ENCODE data around the gene OBI1. TPM values are rescaled to one million over a fixed set of nuclear protein-coding genes. Genes with fewer than 3 reads are reported as not detected.

OBI1 gene
- total and polyA plus RNA-seq, 10 of the 15 experiments (the other 5 are each of a cell fraction or from before 2014, with no cell fraction given) = 15.5 to 34.2 (median 22.0) TPM

GRCh38 chr13:78602561-78603239 lies 56.3 kb downstream of the OBI1 start:
- H3K4me1 ChIP-seq (ENCODE audit: control insufficient read depth, insufficient read depth, low read length) = peaks cover 8% of the 10 kb centered on the region
- DNase-seq (ENCODE audit: low read depth, low spot score) (no peak), ATAC-seq (peak; percentile 10), FAIRE-seq (no peak)
- H3K4me2 ChIP-seq (ENCODE audit: control insufficient read depth, insufficient read depth) = peak overlapping the region; percentile 84
- ChIA-PET SMC1A (ENCODE audit: uncharacterized antibody, unreplicated experiment) (no interaction called here), RAD21 (ENCODE audit: unreplicated experiment) (interaction anchor here (0.6 kb wide), 1 partner anchor 361 kb away, joined by 3 read pairs; no protein-coding TSS in a partner anchor), CTCF (no interaction called here), POLR2A (no interaction called here)
- WGBS (ENCODE audit: insufficient coverage, insufficient replicate concordance, low lambda C conversion rate, missing lambda C conversion rate) = 22% methylated on average over 46 of the region's 51 CpGs
- H3K27me3 ChIP-seq (replicated peaks in 1 of 2; ENCODE audit: control insufficient read depth in 2 of 2, insufficient read depth in 2 of 2, low read length in 1 of 2) = peaks cover 19 to 49% of the 10 kb centered on the region in 2 experiments
- TF ChIP-seq EZH2 (IDR thresholded peaks at IDR 0.05; ENCODE audit: borderline replicate concordance, control insufficient read depth, low read depth, low read length) = 0 out of 2 replicates have a peak, but pooled peaks have one; percentile 18
- no peak for TF ChIP-seq NR2C2 (IDR thresholded peaks at IDR 0.05; ENCODE audit: borderline replicate concordance, control insufficient read depth, insufficient read length, low read depth)
- peak; percentile 54; the same call in 1 of the 2 replicates for TF ChIP-seq RUNX3 (IDR thresholded peaks at IDR 0.05; ENCODE audit: low read length)
- peak overlapping the region; percentile 58; the same call in 1 of the 2 replicates for H3K4me3 ChIP-seq
- BruUV-seq (replicated peaks) = no TSS peak
- H3K9ac ChIP-seq (ENCODE audit: control insufficient read depth, insufficient read depth, low read length) = no peak overlapping the region
- H3K27ac ChIP-seq (ENCODE audit: control insufficient read depth, insufficient read depth) = no peak overlapping the region
- no peaks in the 10 kb centered on the region; the same call in 1 of the 2 replicates for H4K20me1 ChIP-seq (ENCODE audit: control insufficient read depth, insufficient read depth)
- in situ Hi-C loops (cut with MboI) (no loop called here), intact Hi-C loops (cut with micrococcal nuclease; ENCODE audit: unreplicated experiment) (no loop called here)
- H2AFZ ChIP-seq (ENCODE audit: control insufficient read depth, low read depth, low read length) = peak overlapping the region; percentile 41
- H3K36me3 ChIP-seq (ENCODE audit: control insufficient read depth in 2 of 2, insufficient read depth in 2 of 2, low read length in 1 of 2) = no peaks in the 10 kb centered on the region
- H3K9me3 ChIP-seq (replicated peaks; ENCODE audit: control insufficient read depth, insufficient read depth, low read length) = no peaks in the 10 kb centered on the region; the same call in 2 of the 3 replicates
- H3K79me2 ChIP-seq (ENCODE audit: control insufficient read depth, insufficient read depth, low read length) = no peaks in the 10 kb centered on the region

- no peak for DNase-seq (ENCODE audit: low read depth, low spot score)
- H4K20me1 ChIP-seq (ENCODE audit: control insufficient read depth, insufficient read depth) = no peaks in the 10 kb centered on the region; the same call in 1 of the 2 replicates
- no peaks in the 10 kb centered on the region for H3K79me2 ChIP-seq (ENCODE audit: control insufficient read depth, insufficient read depth, low read length)
- POLR2A ChIA-PET = no interaction called here
- peak overlapping the region; percentile 58; the same call in 1 of the 2 replicates for H3K4me3 ChIP-seq
- WGBS (ENCODE audit: insufficient coverage, insufficient replicate concordance, low lambda C conversion rate, missing lambda C conversion rate) = 10% methylated on average over 65 of the region's 112 CpGs
- peak overlapping the region; percentile 84 for H3K4me2 ChIP-seq (ENCODE audit: control insufficient read depth, insufficient read depth)
- intact Hi-C loops (cut with micrococcal nuclease; ENCODE audit: unreplicated experiment) = no loop called here
- no TSS peak for BruUV-seq (replicated peaks)
- no peaks in the 10 kb centered on the region for H3K36me3 ChIP-seq (ENCODE audit: control insufficient read depth in 2 of 2, insufficient read depth in 2 of 2, low read length in 1 of 2)
- H3K27me3 ChIP-seq (replicated peaks in 1 of 2; ENCODE audit: control insufficient read depth in 2 of 2, insufficient read depth in 2 of 2, low read length in 1 of 2) = peaks cover 18 to 42% of the 10 kb centered on the region in 2 experiments
- no peak overlapping the region for H3K27ac ChIP-seq (ENCODE audit: control insufficient read depth, insufficient read depth)
- SMC1A ChIA-PET (ENCODE audit: uncharacterized antibody, unreplicated experiment) = no interaction called here
- peaks cover 8% of the 10 kb centered on the region for H3K4me1 ChIP-seq (ENCODE audit: control insufficient read depth, insufficient read depth, low read length)
- H3K9ac ChIP-seq (ENCODE audit: control insufficient read depth, insufficient read depth, low read length) = no peak overlapping the region
- CTCF ChIA-PET = no interaction called here
- ATAC-seq = no peak
- RAD21 ChIA-PET (ENCODE audit: unreplicated experiment) = no interaction called here
- no peak overlapping the region; the same call in 1 of the 2 replicates for H2AFZ ChIP-seq (ENCODE audit: control insufficient read depth, low read depth, low read length)
- in situ Hi-C loops (cut with MboI) = no loop called here
- no peak for FAIRE-seq
- H3K9me3 ChIP-seq (replicated peaks; ENCODE audit: control insufficient read depth, insufficient read depth, low read length) = no peaks in the 10 kb centered on the region; the same call in 2 of the 3 replicates
- no peak for TF ChIP-seq SUPT20H (IDR thresholded peaks at IDR 0.05; ENCODE audit: borderline replicate concordance, control insufficient read depth, low read depth, low read length)
- no peak for TF ChIP-seq FOXM1 (IDR thresholded peaks at IDR 0.05; ENCODE audit: low read depth, low read length)
- TF ChIP-seq POU2F2 (IDR thresholded peaks at IDR 0.05; ENCODE audit: borderline replicate concordance, low read depth, low read length) = no peak
- TF ChIP-seq BMI1 (IDR thresholded peaks at IDR 0.05; ENCODE audit: borderline replicate concordance) = no peak
- TF ChIP-seq ZNF217 (IDR thresholded peaks at IDR 0.05) = no peak
- no peak for TF ChIP-seq NFXL1 (IDR thresholded peaks at IDR 0.05; ENCODE audit: borderline replicate concordance)
- TF ChIP-seq ZBTB4 (CRISPR knock-in tag; IDR thresholded peaks at IDR 0.05) = no peak
Measured at GRCh38 chr13:78601874-78602560, 56.9 kb downstream of the OBI1 start.
